Right lobe of liver (tissue), 6 donors: ENCODE data around the gene TCEANC2. TPM values are rescaled to one million over a fixed set of nuclear protein-coding genes. Genes with fewer than 3 reads are reported as not detected.
A peak's percentile ranks its signal among the peaks of the same experiment; 100 is the strongest.

Experiments
- ATAC-seq, 4 donors: fragments of 200-7000 bp; cut with Tn5 transposase; one replicate each; pipeline ENCODE4 v1.9.1; 2020; ENCODE audit warnings: mild to moderate bottlenecking in 4 of 4, moderate library complexity in 4 of 4
- DNase-seq, 3 donors: peaks; one replicate each; pipeline ENCODE4 v3.0.0-alpha.2; 2020
- H3K27ac ChIP-seq, 3 donors: fragments of 200-600 bp; one replicate each; pipeline ENCODE4 v1.8.0; 2022
- H3K27me3 ChIP-seq, 2 donors: fragments of 200-600 bp; one replicate each; pipeline ENCODE4 v1.8.0; 2022
- H3K36me3 ChIP-seq, 4 donors: fragments of 200-600 bp; sonication (generic) in 1 of 4; one replicate each; pipeline versions ENCODE4 v1.5.1 to v1.8.0; 2017 to 2022; ENCODE audit warnings: control low read depth in 1 of 4
- H3K4me1 ChIP-seq, 4 donors: fragments of 200-600 bp; sonication (generic) in 1 of 4; one replicate each; pipeline versions ENCODE4 v1.5.1 to v1.8.0; 2017 to 2022; ENCODE audit warnings: control low read depth in 1 of 4
- H3K4me3 ChIP-seq, 3 donors: fragments of 200-600 bp; one replicate each; pipeline ENCODE4 v1.8.0; 2022
- H3K9me3 ChIP-seq, 4 donors: fragments of 200-600 bp; sonication (generic) in 1 of 4; one replicate each; pipeline versions ENCODE4 v1.5.1 to v1.8.0; 2017 to 2022; ENCODE audit warnings: control low read depth in 1 of 4
- CTCF ChIP-seq, 4 donors: fragments of 200-600 bp in 3 of 4; fragments of 450-650 bp in 1 of 4; IDR thresholded peaks; one replicate each; pipeline versions ENCODE4 v1.5.1 to v1.8.0; 2016 to 2022; ENCODE audit warnings: antibody characterized with exemption in 4 of 4, mild to moderate bottlenecking in 2 of 4
- POLR2A ChIP-seq: fragments of 450-650 bp; IDR thresholded peaks from one replicate; pipeline ENCODE4 v1.6.1; 2017; ENCODE audit warnings: antibody characterized with exemption, mild to moderate bottlenecking
- WGBS: methylation state at CpG from one replicate; pipeline ENCODE4 v1.1.6; 2018; ENCODE audit warnings: low coverage, low lambda C conversion rate; ENCODE audit not compliant: insufficient coverage; ENCODE audit errors: missing lambda C conversion rate; 5-methylcytosine and 5-hydroxymethylcytosine counted together
- intact Hi-C, 2 donors: fragments of 100-400 bp; cut with DNase I; formaldehyde crosslinking; loops; one replicate each; pipeline versions ENCODE4 v1.11.2 to v1.14.1; 2022
- total RNA-seq, 6 experiments: library from RNA; depleted of rRNA in 2 of 6; stranded (reverse); fragments of >200 nt in 2 of 6; fragmentation: NEBNext Ultra II Directional in 3 of 6; extraction: Animal tissue kit (Norgen Biotek cat#: 25700) in 3 of 6; gene quantifications; one replicate each; pipeline versions ENCODE4 v1.1.0 to v1.2.4, GENCODE V29; 2016 to 2023
- donor health status: DM: no; HTN: yes; CAD: no.
- donor health status: DM: no; HTN: no; CAD: no.
- donor health status: DM: no; HTN: no; CAD: no.
- donor health status: DM: no; HTN: yes; CAD: no.
- donor health status: DM: no; HTN: yes; CAD: no.

TCEANC2 gene
- total RNA-seq, 6 experiments from 2014 or later = 1.2 to 2.9 (median 1.8) TPM

DNA sequence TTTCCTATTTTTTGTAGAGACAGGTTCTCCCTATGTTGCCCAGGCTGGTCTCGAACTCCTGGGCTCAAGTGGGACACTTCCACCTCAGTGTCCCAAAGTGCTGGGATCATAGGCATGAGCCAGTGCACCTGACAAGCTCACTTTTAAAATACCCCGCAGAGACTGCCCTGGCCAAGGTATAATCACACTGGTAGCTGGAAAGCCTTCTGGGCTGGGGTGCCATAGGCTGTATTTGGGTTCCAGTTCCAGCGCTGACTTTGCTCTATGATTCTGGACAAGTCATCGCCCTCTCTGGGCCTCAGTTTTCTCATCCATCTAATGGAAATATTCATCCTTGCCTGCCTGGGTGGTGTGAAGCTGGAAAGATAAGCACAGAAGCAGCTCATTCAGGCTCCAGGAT, 45.8 kb upstream of the TCEANC2 start:
- no peak for TF ChIP-seq POLR2A
- TF ChIP-seq CTCF (IDR thresholded peaks at IDR 0.05) = no peak
- intact Hi-C loops = no loop called here
- Histone ChIP-seq H3K36me3 (no peaks in the 10 kb centered on the region), H3K27ac (no peak overlapping the region), H3K4me3 (no peak overlapping the region), H3K4me1 (no peaks in the 10 kb centered on the region), H3K27me3 (no peaks in the 10 kb centered on the region), H3K9me3 (no peaks in the 10 kb centered on the region)
- DNase-seq (no peak), ATAC-seq (no peak)
- 83% methylated on average over 4 of the region's 4 CpGs for WGBS

DNA sequence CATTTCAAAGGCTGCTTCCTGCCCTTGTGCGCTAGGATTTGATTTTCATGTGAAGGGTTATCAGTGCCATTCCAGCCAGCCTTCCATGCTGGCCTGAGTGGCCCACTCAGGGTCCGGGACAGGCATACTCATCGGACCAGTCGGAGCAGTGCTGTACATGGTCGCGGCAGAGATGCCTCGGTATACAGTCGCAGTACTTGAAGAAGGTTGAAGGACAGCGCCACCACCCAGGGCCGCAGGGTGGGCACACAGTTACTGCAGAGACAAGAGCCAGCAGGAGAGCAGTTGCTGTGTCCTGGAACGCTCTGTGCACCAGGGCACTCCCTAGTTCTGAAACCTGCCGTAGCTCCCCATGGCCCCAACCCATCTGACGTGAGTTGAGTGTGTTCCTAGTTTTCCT, 44.5 kb upstream of the TCEANC2 start:
- intact Hi-C loops = no loop called here
- ATAC-seq (no peak), DNase-seq (peak in 1 of 3 donors; percentile 27)
- no peaks in the 10 kb centered on the region for H3K36me3 ChIP-seq
- H3K4me3 ChIP-seq = no peak overlapping the region
- H3K9me3 ChIP-seq = no peaks in the 10 kb centered on the region
- TF ChIP-seq POLR2A (no peak), CTCF (IDR thresholded peaks at IDR 0.05) (no peak)
- no peak overlapping the region for H3K27ac ChIP-seq
- H3K27me3 ChIP-seq = no peaks in the 10 kb centered on the region
- peaks cover 0 to 6% (median 0%) of the 10 kb centered on the region in 4 donors for H3K4me1 ChIP-seq
- 72% methylated on average over 2 of the region's 13 CpGs for WGBS

- H3K9me3 ChIP-seq = no peaks in the 10 kb centered on the region
- intact Hi-C loops = no loop called here
- peaks cover 0 to 6% (median 0%) of the 10 kb centered on the region in 4 donors for H3K4me1 ChIP-seq
- TF ChIP-seq CTCF (IDR thresholded peaks at IDR 0.05) (no peak), POLR2A (no peak)
- DNase-seq = peak in 1 of 3 donors; percentile 13
- 86% methylated on average over 3 of the region's 4 CpGs for WGBS
- no peak for ATAC-seq
- no peaks in the 10 kb centered on the region for H3K36me3 ChIP-seq
- no peaks in the 10 kb centered on the region for H3K27me3 ChIP-seq
- no peak overlapping the region for H3K4me3 ChIP-seq
- H3K27ac ChIP-seq = no peak overlapping the region
Observed at GRCh38 chr1:54009406-54009805, 44.0 kb upstream of the TCEANC2 start.

GRCh38 chr1:54010415-54011117, 42.8 kb upstream of the TCEANC2 start:
- DNase-seq = peak in 1 of 3 donors; percentile 17
- WGBS = 79% methylated on average over 3 of the region's 5 CpGs
- TF ChIP-seq POLR2A = no peak
- no peak for TF ChIP-seq CTCF (IDR thresholded peaks at IDR 0.05)
- Histone ChIP-seq H3K9me3 (no peaks in the 10 kb centered on the region), H3K4me3 (no peak overlapping the region), H3K4me1 (peaks cover 0 to 6% (median 0%) of the 10 kb centered on the region in 4 donors), H3K27me3 (no peaks in the 10 kb centered on the region), H3K27ac (no peak overlapping the region), H3K36me3 (no peaks in the 10 kb centered on the region)
- intact Hi-C loops = no loop called here
- no peak for ATAC-seq
